Muscle of back (tissue), 11 donors: Measurements from ENCODE around the gene CLSTN2. TPM values are rescaled to one million over a fixed set of nuclear protein-coding genes. Genes with fewer than 3 reads are reported as not detected.

Experiments used
- DNase-seq, 3 donors: peaks; one replicate each; pipeline versions ENCODE4 v3.0.0 to v3.0.0-alpha.2; 2013
- polyA plus RNA-seq, 10 donors: library from polyadenylated mRNA; unstranded; fragments of 120-200 nt; gene quantifications; one replicate each; pipeline ENCODE4 v1.2.1, GENCODE V29; 2013; ENCODE audit not compliant: insufficient read length in 10 of 10

CLSTN2 gene
- polyA plus RNA-seq, 10 donors = 1.7 to 4.6 (median 3.1) TPM

DNA sequence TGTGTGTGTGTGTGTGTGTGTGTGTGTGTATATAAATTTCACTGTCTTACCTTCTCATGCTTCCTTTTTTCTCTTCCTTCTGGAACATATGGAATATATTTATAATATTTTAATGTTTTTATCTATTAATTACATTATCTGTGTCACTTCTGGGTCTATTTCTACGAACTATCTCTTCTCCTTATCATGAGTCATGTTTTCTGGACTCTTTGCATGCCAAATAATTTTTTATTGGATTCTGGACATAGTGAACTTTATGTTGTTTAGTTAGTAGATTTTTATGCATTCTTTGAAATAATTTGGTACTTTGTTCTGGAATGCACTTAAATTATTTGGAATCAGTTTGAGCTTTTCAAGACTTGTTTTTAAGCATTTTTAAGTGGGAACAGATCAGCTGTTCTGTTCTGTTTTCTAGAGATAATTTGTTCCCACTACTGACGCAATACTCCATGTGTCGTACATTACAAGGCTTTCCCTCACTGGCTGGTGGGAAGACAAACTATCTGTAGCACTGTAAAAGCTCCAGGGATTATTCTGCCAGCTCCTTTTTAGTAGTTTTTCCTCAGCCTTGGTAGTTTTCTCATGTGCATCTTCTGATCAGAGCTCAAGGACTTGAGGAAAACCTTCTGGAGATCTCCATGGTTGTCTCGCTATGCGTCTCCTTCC lies 302.0 kb downstream of the CLSTN2 start:
- DNase-seq = no peak

DNA sequence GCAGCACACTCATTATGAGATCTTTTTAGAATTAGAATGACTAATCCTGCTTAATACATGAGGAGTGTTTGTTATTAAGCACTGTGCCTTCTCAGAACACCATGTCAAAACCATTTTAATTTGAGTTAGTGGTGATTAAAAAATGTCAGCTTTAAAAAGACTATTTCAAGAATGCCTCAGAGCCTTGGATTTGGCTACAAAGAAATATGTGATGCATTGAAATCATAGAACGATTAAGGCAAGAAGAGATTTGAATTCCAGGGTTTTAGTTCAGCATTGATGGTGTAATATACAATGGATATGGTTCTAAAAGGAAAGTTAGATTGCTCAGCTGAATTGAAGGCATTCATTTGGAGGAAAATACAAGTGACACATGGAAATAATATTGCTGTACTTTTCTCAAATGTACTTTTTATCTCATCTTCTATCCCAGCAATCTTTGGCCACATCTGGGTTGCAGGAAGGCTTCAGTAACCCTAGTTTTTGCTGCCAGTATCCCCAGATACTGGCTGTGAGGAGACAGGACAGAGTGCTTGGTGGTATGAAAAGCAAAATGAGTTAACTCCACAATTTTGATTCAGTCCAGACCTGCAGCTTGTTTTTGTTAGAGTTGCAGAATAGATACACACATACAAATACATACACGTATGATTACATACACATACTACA lies 303.8 kb downstream of the CLSTN2 start:
- DNase-seq = no peak

- DNase-seq = peak; percentile 7 to 21 (median 10)
Measured at GRCh38 chr3:140242818-140243276, 307.9 kb downstream of the CLSTN2 start.

- DNase-seq = no peak
Measured at GRCh38 chr3:140243575-140243974, 308.6 kb downstream of the CLSTN2 start.

GRCh38 chr3:140244893-140245292 lies 309.9 kb downstream of the CLSTN2 start:
- no peak for DNase-seq

GRCh38 chr3:140246578-140246977 lies 311.6 kb downstream of the CLSTN2 start:
- DNase-seq = no peak

DNA sequence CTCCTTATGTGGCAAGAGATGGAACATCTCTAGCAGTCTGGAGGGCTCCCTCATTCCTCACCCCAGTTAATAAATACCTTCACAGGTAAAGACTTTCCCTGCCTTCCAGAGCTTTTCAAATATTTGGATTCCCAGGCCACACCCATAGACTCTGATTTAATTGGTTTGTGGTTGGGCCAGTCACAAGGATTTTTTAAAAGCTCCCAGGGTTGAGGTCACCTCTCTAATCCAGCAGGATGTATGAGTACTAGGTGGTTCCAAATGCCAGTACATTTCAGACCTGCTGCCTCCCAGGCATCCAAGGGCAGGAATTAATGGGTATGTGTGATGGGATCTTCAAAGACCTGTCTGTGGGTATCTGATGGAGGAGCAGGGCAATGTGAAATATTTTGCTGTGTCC lies 312.8 kb downstream of the CLSTN2 start:
- DNase-seq = no peak

DNA sequence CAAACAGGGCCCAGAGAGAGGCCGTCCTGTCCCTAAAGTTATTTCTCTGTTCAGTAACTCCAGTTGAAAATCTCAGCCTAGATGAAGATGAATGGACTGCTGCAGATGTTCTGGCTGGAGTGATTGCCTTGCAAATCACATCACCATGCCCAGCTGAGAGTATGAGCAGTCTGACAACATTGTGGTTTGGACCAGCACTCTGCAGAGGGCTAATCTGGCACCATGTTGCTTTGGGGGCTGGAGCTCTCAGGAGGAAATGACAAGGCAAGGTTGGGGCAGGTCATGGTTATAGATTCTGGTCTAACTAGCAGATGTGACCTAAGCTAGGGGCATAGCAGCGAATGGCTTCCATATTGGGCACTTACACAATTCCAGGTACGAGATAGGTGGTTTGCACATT lies 314.2 kb downstream of the CLSTN2 start:
- DNase-seq = no peak

DNA sequence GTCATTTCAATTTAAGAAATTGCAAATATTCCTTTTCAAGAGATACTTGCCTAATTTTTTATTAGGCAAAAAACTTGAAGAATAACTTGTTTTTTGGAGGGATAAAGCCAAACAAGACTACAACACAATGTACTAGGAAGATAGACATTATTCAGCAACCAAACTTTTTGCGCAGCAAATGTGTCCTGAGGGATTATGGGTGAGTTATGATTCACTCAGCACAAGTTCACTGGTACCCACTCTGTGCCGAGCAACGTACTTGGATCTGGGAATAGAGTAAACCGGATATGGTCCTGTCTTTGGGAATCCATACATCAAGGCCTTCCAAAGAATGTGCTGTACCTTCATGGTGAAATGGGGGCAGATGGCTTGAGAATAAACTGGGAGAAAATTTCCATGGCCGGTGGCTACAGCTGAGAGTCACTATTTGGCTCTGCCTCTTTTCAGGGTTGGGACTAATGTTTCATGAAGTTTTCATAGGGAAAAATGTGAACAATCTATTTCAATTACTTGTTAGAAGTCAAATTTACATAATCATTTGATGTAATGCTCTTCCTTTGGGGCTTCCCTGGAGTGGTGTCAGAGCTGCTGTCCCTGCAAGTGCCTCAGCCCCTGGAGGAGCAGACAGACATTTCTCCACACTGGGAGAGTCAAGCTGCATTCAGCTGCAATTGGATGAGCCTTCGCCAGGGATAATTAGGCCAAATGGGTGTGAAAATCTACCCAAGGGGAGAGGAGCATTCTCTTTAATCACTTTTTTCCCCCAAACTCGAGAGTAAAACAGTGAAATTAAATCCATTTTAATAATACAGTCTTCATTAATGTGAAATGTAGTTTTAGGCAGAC lies 315.2 kb downstream of the CLSTN2 start:
- DNase-seq = peak in 1 of 3 donors; percentile 14

DNA sequence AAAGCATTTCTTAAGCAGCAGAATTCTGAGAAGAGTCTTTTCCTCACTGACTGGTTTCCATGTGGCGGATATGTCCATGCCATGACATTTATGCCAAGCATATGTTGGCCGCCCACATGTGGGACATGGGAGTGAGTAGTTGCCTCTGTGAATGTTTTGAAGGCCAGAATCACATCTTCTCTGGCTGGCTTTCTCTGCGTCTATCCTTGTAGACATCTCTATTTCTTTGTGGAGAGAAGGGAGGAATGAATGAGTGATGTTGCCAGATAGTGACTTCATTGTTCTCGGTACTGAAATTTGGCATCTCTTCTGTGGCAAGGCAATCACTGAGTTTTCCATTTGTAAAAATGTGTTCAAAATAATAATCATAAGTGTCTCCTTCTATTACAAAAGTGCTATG lies 316.0 kb downstream of the CLSTN2 start:
- peak in 2 of 3 donors; percentile 16 to 34 for DNase-seq

DNA sequence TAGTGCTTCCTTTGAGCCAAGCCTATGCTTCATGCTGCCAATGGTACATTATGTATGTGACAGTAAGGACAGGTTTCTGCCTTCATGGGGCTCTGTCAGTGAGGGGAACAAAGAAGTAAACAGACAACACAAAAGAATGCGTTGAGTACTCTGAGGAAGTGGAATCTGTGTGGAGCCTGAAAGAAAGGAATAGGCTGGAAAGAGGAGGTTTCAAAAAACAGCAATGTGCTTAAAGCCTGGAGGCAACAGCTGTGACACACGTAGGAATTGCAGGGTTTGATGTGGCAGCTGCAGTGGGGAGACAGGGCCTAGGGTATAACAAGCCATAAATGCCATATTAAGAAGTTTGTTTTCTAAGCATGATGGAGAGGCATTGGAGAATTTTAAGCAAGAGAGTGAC lies 316.7 kb downstream of the CLSTN2 start:
- peak in 1 of 3 donors; percentile 36 for DNase-seq

DNA sequence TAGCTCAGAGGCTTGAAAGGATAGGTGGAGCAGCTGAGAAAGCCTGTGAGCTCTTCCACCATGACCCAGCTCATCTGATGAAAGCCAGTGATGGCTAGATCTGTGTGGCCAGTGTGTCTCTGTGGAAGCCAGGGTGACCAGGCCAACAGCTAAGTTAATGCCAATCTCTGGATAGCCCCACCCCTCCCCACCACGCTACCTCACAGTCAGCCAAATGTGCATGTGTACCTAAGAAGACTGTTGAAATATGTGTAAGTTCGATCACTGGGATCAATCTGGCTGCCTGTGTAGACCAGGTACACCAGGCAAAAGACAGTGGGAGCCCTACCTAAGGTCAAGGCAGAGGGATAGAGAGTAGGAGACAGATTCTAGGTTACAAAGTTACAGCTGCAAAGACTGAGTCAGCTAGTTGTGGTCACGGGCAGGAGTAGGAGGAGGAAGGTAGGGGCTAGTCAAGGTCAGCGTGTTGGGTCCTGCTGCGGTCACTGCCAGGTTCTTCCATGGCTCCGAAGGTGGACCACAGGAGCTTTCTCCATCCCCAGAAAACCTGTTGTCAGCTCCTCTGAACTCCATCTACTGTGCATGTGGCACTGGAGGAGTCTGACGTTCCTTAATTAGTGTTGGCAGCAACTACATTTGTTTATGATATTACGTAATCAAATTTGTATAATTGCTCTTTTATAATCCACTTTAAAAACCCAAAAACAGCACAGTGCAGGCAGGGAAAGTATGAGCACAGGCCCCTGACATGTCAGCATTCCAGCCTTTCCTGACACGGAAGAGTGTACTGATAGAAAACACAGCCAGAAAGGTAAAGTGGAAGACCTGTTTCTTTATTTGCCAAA lies 318.0 kb downstream of the CLSTN2 start:
- no peak for DNase-seq

GRCh38 chr3:140258222-140258724 lies 323.3 kb downstream of the CLSTN2 start:
- no peak for DNase-seq

GRCh38 chr3:140265302-140265701 lies 330.3 kb downstream of the CLSTN2 start:
- no peak for DNase-seq

DNA sequence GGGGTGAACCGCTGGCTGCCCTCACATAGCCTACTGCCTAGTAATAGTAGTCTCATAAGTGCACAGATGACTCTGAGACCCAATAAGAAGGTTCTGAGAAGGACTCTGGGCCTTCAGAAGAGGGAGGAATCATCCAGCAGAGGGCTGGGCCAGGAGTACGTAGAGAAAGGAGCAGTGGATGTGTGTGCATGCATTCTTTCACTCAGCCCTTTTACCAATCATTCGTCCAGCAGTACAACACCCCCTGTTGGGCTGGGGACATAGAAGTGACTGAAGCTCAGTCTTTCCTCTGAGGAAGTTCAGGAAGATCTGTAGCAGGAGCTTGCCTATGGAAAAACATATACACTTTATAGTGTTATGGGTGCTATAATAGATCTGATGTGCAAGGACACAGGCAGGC lies 333.1 kb downstream of the CLSTN2 start:
- DNase-seq = no peak

DNA sequence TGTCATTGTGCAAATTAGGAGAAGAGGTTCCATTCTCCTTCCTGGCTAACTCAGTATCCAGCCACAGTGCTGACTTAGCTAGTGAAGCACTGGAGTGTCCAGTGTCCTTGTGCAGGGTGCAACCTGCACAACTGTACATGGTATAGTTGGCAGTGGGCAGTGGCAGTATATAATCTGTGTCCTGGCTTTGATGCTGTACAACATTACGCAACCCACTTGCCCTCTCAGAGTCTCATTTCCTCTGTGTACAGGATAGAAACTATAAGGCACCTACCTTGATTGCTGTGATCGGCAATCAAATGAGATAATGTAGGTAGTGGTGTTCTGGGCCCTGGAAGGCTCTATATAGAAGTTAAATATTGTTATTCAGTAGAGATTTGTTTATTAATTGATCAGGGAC lies 333.6 kb downstream of the CLSTN2 start:
- DNase-seq = no peak

- DNase-seq = no peak
Measured at GRCh38 chr3:140270329-140270728, 335.3 kb downstream of the CLSTN2 start.

- DNase-seq = no peak
Measured at GRCh38 chr3:140273542-140274195, 338.7 kb downstream of the CLSTN2 start.

DNA sequence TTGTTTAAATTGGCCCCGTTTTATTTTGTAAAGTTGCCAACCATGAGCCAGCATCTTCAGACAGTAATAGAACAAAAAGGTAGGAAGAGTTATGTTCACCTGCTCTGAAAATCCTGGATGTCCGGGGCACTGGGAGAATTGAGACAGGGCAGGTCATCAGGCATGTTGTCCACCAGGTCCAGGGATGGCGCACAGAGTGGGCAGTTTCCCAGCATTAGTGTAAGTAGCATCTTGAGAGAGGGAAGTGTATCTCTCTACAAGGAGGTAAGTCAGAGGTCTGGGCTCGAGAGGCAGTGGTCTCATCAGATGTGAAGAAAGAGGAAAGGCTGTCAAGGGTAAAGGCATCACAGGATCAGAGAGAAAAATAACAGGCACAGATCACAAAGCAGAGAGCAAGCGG lies 339.4 kb downstream of the CLSTN2 start:
- no peak for DNase-seq

GRCh38 chr3:140276703-140277102 lies 341.7 kb downstream of the CLSTN2 start:
- DNase-seq = peak in 1 of 3 donors; percentile 10

GRCh38 chr3:140277886-140278285 lies 342.9 kb downstream of the CLSTN2 start:
- DNase-seq = no peak
